GM19351 (cell line): ENCODE data around the gene TRAIP.
"Not testable (repeated sequence)": the region's sequence is repeated elsewhere in the genome, so short reads cannot be mapped to it uniquely, and the experiment has no call there.

ENCODE experiments used
- ATAC-seq: cut with Tn5 transposase; IDR thresholded peaks from one replicate; pipeline ENCODE4 v1.9.1; 2021; ENCODE audit warnings: mild to moderate bottlenecking, moderate library complexity; ENCODE audit not compliant: unreplicated experiment

The TRAIP gene

DNA sequence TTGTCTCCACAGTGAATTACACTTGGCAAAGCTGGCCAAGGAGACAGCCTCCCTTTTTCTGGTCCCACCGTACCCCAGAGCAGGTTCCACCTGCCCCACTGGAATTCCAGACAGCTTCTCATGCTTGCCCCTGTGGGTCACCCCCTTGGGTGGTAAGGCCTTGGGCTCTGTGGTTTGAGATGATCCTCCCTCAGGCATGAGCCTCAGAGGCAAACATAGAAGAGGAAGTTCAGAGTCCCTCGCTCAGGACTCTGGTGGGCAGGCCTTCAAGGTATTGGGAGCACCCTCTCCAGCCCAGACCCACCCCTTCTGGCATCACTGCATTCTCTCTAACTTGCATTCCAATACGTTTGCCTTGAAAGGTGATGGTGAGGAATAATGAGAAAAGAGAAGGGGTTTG lies 25.0 kb downstream of the TRAIP start:
- ATAC-seq, result no peak

DNA sequence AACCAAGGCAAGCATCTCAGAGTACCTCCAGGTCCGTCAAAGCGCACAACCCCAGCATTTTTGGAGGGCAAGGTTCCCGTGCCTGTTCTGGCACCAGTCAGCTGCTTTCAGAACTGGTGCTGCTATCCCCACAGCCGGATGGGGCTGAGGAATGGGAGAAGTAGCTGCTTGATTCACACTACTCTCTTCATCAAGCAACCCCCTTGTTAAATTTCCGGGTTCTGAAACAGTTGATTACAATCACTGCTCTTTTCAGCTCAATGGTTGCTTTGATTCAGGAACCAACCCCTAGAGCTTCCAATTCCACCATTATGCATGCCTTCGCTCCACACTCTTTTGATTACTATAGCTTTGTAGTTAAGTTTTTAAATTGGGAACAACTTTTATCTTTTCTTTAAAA lies 30.3 kb downstream of the TRAIP start:
- ATAC-seq, result no peak

DNA sequence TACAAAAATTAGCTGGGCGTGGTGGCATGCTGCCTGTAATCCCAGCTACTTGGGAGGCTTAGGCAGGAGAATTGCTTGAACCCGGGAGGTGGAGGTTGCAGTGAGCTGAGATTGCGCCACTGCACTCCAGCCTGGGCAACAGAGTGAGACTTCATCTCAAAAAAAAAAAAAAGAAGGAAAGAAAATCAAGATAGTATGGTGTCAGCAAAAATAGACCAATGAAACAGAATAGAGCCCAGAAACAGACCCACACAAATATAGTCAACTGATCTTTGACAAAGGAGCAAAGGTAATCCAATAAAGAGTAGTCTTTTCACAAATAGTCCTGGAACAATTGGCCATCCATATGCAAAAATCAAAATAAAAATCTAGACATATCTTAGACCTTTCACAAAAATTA lies 33.2 kb downstream of the TRAIP start:
- ATAC-seq, result not testable (repeated sequence)

DNA sequence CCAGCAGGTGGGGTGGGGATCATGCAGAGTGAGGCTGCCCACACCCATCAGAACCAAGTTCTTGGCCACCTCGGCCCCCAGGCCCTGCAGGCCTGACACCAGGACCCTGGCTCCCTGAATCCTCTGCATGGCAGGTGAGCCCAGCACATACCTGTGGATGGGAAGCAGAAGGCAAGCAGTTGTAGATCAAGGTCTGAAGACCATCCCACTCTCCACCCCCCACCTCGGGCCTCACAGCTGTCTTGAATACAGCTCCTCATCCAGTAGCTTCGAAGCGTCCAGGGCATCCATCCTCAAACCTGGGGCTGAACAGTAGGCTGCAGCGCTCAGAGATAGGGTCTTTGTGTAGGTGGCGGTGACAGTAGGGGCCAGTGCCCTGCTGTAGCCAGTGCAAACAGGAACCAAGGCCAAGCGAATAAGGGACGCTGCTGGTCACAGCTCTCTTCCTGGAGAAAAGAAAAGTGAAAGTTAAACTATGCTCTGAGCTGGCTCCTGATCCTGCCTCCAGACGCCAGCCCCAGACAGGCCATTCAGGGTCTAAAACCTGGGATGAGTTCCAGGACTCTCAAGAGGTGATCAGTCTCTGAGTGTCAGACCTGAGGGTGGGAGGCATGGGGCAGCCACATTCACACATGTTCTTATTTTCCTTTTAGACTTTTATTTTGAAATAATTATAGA lies 42.7 kb downstream of the TRAIP start, which contains the start of gene UBA7:
Gene UBA7, minus strand, starts transcription at position 457 of the 678 bp plus-strand sequence. Its CDS starts 166 bp downstream, at position 291.
- peak; percentile 69 for ATAC-seq

DNA sequence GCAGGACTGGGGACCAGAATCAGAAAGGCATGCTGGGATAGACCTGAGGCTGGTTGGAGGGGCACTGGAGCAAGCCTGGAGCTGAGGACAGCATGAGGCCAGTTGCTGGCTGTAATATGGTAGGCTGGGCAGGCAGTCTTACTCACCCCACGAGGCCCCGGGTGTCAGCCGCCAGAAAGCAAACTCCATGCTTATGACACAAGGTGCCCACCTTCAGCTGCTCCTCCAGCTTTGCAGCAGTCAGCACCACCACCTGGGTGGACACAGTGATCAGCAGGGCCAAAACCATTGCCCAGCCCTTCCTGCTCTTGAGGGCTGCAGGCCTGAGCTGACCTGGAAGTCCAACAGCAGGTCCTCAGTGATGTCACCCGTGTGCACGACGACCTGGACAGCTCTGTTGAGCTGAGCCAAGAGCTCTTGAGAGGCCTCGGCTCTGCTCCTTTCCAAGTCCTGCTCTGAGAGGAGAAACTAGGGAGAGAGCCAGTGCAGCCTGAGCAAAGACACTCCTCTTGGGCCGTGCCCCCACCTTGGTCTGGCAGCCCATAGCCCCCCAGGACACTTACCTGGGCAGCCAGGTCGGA lies 43.4 kb downstream of the TRAIP start:
- ATAC-seq, result no peak

DNA sequence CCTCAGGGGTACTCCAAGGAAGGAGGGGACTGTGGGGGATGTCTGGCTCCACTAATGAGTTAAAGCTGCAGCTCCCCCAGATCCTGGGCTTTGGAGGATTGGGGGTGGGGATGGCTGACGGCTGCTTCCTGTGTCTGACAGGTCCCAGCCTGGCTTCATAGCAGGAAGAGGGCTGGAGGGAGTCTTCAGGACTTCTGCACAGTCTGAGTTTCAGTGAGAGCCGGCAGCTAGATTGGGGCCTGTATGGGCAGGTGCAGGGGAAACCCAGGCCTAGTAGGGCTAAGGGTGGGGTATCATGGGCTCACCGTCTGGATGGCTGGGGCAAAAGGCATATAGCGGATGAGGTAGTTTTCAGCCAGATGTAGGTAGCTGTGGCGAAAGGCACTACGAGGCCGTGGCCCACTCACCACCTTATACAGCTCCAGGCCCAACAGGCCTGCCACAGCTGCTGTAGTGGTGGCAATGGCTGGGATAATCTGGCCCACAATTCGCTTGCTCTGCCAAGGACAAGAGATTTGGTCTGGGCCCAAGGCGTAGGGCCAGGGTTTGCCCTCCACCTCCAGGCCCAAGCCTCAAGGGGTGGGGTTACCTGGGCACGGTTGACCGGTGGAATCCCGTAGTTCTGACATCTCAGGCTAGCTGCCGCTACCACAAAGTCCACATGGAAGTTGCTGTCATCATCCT lies 48.8 kb downstream of the TRAIP start:
- no peak for ATAC-seq

DNA sequence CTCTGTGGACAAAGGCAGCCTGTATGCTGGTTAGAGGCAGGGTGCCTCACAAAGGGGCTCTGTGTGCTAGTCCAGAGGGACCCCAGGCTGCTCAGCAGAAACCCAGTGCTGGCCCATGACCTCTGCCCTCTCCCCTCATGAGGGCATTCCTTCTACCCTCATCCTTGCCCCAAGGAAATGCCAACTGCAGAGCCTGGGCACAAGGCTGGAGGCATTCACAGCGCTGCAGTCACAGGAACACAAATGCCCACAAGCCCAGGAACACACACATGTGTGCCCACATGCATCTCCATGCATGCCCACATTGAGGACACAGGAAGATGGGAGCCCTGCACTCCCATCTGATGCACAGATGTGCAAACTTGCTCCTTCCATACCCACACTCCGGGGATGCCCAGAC lies 49.5 kb downstream of the TRAIP start:
- ATAC-seq, result no peak

DNA sequence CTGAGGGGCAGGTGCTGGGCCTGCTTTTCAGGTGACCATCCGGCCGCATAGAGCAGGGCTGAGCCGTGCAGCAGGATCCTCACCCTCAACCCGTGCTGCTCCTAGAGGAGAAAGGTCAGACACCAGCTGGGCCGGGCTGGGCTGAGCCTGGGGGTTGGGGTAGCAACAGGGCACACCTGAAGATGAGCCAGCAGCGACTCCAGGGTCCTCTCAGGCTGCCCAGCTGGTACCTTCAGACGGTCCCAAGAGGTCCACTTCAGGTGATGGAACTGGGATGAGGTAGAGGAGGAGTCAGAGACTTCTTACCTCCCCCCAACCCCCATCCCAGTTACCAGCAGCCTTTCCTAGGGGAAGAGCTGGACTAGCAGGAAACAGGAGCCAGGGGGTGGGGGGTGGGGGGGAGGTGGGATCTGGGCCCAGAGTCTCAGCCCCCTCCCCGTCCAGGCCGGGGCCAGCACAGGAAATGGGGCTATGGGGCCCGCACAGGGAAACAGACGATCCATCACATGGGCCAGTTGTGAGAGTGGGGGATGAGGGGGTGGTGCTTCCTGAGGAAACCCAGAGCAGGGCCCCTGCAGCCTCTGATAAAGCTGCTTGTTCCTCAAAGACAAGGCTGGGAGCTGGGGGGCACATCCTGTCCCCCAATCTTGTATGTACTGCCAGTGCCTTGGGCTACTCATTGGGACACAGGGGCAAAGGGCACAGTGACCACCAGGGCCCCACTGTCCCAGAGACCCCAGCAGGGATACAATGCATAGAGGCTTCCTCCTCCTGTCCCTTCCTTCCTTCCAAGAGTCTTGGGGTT lies 50.3 kb downstream of the TRAIP start:
- ATAC-seq, result no peak

DNA sequence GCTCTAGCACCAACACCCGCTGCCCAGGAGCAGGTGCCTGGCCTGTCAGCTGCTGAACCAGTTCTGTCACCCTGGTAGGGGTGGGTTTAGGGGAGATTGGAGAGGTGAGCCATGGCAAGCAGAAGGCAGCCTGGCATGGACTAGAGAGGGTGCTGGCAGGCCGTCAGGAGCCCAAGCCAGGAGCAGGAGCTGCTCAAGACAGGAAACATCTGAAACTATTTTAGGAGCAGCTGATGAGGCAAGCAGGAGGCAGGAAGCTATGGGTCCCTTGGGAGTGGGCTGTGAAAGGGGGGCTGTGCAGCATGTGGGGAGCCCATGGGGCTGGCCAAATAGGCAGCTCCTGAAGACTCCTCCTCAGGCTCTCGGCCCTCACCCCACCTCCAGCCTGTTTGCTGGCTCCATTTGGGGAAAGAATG lies 51.0 kb downstream of the TRAIP start:
- ATAC-seq, result no peak

DNA sequence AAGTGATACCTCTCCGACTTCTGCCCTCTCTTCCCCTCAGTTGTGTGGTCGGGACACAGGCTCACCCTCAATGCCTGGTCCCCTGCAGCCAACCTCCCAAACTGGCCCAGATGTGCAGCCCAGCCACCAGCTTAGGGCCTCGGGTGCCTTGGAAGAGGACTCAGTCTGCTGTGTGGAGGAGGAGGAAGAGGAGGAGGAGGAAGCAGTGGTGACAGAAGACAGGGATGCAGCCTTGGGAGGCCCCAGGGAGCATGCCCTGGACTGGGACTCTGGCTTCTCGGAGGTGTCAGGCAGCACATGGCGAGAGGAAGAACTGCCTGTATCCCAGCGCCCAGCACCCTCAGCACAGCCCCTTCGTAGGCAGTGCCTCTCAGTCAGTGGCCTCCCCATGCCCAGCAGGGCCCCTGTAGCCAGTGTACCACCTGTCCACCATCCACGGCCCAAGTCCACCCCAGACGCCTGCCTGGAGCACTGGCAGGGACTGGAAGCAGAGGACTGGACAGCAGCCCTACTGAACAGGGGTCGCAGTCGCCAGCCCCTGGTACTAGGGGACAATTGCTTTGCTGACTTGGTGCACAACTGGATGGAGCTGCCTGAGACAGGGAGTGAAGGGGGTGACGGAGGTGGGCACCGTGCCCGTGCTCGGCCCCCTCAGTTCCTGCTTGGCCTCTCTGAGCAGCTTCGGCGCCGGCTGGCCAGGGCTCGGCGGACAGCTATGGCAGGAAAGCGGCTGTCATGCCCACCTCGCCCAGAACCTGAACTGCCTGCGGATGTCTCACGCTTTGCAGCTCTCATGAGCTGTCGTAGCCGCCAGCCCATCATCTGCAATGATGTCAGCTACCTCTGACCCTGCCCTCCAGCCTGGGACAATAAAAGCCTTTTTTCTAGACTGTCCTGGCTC lies 52.0 kb downstream of the TRAIP start:
- ATAC-seq, result no peak

DNA sequence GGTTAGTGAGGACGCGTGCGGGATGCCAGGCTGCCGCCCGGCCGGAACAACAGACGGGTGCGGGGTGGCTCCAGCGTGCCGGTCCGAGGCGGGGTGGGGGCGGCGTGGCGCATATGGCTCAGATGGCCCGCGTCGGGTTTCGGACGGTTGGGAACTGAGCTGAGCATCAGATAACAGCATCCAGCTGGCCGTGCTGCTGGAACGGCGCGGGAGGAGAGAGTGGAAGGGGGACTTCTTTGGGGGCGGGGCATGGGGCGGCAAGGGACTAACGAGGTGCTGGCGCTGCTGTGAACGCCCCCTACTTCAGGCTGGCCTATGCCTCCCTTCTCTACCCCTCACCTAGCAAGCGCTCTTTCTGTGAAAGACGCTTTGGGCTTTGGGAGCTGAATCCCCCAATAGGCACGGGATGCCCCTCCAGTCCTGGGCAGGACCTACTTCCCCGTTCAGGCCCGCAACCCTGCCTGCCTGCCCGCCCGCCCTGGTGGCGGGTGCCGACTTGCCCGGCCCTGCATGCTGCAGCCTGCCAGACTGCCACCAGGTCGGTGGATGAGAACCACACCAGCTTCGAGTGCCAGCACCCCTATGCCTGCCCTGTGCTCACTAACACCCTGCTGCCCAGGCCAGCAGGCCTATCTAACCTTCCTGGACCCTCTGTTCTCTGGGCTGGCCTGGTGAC lies 52.8 kb downstream of the TRAIP start:
- peak; percentile 5 for ATAC-seq

DNA sequence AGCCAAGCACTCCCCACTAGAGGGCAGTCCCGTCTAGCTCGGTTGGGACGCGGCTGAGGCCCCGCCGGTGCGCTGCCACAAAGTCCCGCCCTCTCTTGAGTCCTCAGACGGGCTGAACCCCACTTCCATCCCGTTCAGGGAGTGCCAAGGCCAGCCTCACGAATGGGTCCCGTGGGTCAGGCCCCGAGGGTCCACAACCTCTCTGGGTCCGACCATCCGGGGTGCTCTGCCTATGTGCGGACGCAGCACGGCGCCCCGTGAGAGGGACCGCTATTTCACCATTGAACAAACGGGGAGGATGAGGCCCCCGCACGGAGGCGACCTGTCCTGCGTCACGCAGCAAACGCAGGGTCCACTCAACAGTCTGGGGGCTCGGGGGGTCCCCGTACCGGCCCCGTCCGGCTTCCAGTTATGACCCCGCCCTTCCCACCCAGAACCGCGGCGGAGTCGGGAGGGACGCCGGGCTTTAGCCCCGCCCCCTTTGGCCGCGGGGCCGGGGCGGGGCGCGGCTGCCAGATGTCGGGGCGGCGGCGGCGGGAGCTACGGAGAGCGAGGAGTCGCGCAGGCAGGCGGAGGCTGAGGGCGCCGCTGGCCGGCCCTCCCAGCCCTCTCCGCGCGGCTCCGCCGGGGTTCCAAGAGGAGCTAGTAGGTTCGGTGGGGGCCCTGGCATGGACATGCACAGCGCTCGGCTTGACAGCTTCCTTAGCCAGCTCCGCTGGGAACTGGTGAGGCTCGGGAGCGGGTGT lies 53.5 kb downstream of the TRAIP start, which contains the start of gene INKA1:
Gene INKA1, plus strand, starts transcription at position 543 of the 746 bp plus-strand sequence. Its CDS starts 132 bp downstream, at position 675.
- ATAC-seq, result peak; percentile 66

DNA sequence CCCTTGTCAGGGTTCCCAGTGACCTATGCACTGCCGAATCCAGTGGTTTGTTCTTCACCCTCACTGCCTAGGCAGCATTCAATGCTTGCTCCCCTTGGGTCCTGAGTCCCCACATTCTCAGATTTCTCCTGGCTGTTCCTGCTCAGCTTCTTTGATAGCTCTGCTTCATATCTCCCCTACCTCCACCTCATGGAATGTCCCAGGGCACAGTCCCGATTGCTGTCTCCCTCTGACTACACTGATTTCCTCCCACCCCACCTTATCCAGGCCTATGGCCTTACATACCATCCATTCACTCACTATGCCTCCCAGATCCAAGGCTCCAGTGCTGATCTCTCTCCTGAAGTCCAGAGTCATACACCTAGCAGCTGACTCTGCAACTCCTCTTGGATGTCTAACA lies 55.2 kb downstream of the TRAIP start:
- ATAC-seq, result no peak

DNA sequence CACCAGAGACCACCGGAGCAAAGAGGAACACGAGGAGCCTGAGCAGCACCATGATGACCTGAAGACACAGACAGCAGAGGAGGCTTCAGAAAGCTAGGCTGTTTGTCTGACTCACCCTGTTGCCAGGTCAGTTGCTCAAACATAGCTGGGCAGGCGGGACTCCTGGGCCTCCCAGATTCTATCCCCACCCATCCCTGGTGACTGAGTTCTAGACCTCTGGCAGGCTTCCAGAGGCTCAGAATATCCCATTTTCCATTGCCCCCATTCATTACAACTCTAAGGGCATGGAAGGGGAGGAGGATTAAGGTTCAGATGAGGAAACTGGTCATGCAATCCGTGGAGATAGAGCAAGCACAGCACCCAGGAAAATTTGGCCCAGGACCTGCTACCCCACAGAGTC lies 56.6 kb downstream of the TRAIP start, which contains the start of gene CDHR4:
Gene CDHR4, minus strand, starts transcription at position 113 of the 400 bp plus-strand sequence. Its CDS starts 61 bp downstream, at position 52.
- no peak for ATAC-seq

DNA sequence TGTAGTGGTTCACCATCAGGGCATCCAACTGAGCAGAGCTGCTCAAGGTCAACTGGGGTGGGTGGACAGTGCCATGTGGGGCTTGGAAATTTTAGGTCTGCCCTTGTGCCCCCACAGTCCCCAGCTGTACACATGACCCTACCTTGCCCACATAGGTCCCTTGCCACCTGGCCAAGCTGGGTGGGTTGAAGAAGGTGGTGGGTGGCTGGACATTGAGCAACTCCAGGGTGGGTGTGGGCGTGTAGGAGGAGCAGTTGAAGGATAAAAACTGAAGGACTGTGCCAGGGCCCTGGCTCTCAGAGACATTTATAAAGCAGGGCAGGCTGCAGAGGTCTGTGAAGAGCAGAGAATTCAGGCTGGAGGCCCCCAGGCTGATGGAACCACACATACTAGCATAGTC lies 57.3 kb downstream of the TRAIP start:
- no peak for ATAC-seq

DNA sequence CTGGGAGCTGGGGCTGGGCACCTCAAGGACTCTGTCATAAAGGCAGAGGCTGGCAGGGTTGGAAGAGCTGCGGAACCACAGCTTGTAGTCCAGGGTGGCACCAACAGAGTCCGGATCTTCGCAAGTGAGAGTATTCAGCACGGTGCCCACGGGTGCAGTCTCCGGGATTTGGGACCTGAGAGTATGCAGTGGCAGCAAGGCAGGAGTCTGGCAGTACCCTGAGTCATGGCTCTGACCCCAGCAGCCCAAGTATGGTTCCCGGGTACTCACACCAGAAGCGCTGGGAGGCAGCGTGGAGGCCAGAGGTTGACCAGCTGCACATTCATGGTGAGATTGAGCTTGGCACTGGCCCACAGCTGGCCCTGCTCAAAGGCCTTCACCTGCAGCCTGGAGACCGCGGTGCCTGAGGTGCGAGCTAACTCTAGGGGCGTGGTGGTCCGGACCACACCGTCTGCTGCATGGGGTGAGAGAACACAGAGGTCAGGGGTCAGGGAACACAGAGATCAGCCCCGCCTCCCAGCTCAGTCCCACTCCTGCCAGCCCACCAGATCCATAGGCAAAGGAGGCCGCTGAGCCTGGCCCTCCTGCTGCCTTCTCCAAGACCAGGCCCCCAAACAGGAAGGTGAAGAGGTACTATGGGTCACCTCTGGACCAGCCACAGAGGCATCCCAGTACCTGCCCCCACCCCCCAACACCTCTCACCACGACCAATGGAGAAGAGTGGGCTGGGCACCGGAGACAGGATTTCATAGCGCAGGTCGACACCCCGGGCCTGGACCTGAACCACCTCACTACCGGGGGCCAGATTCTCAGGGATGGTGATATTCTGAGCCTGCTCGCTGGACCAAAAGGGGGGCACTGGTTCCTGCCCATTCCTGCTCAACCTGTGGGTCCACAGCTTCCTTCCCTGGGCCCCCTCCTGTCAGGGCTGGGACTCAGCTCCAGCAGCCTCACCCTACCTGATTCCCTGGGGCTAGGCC lies 61.1 kb downstream of the TRAIP start:
- ATAC-seq, result no peak

DNA sequence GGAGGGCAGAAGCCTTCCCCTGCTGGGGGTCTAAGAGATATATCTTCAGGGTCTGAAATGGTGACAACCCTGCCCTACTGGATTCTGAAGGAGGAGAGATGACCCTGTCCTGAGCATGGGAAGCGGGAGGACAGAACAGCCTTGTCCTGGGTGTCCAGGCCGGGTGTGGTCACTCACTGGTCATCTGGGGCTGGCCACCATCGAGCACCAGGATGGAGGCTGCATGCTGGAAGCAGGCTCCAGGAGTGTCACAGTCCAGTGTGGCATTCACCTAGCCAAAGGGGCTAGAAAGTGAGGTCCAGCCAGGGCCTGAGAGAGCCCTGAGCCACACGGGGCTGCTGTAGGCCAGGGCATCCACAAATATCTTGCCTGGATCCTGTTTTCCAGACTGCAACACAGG lies 61.9 kb downstream of the TRAIP start:
- ATAC-seq, result no peak
